Ishikawa (cell line): Measurements from ENCODE around the gene IFNK.

Source experiments
- CEBPB ChIP-seq: IDR thresholded peaks from 2 replicates; pipeline ENCODE4 v1.6.1; 2012
- CREB1 ChIP-seq: IDR thresholded peaks from 2 replicates; pipeline ENCODE4 v1.6.1; 2012; ENCODE audit warnings: low read depth
- EGR1 ChIP-seq: IDR thresholded peaks from 2 replicates; pipeline ENCODE4 v1.6.1; 2012
- EP300 ChIP-seq: IDR thresholded peaks from 2 replicates; pipeline ENCODE4 v1.6.1; 2012; ENCODE audit warnings: borderline replicate concordance
- FOXM1 ChIP-seq: IDR thresholded peaks from 2 replicates; pipeline ENCODE4 v1.6.1; 2012; ENCODE audit warnings: low read depth, borderline replicate concordance
- NFIC ChIP-seq: IDR thresholded peaks from 2 replicates; pipeline ENCODE4 v1.6.1; 2012
- RAD21 ChIP-seq: IDR thresholded peaks from 2 replicates; pipeline ENCODE4 v1.6.1; 2012; ENCODE audit warnings: low read depth
- TAF1 ChIP-seq: IDR thresholded peaks from 2 replicates; pipeline ENCODE4 v1.6.1; 2012; ENCODE audit warnings: low read depth, mild to moderate bottlenecking
- TCF12 ChIP-seq: IDR thresholded peaks from 2 replicates; pipeline ENCODE4 v1.6.1; 2012; ENCODE audit warnings: low read depth
- TEAD4 ChIP-seq: IDR thresholded peaks from 2 replicates; pipeline ENCODE4 v1.6.1; 2012
- YY1 ChIP-seq: IDR thresholded peaks from 2 replicates; pipeline ENCODE4 v1.6.1; 2012; ENCODE audit warnings: low read depth
- ZBTB7A ChIP-seq: IDR thresholded peaks from 2 replicates; pipeline ENCODE4 v1.6.1; 2012; ENCODE audit warnings: low read depth
- TF ChIP-seq, protein P1 (sequence below): IDR thresholded peaks from 2 replicates; pipeline ENCODE4 v1.6.1; 2012; ENCODE audit warnings: low read depth, mild to moderate bottlenecking
- TF ChIP-seq, protein P2 (sequence below): IDR thresholded peaks from 2 replicates; pipeline ENCODE4 v1.6.1; 2012
- TF ChIP-seq, protein P3 (sequence below): IDR thresholded peaks from 2 replicates; pipeline ENCODE4 v1.6.1; 2012

The IFNK gene

DNA sequence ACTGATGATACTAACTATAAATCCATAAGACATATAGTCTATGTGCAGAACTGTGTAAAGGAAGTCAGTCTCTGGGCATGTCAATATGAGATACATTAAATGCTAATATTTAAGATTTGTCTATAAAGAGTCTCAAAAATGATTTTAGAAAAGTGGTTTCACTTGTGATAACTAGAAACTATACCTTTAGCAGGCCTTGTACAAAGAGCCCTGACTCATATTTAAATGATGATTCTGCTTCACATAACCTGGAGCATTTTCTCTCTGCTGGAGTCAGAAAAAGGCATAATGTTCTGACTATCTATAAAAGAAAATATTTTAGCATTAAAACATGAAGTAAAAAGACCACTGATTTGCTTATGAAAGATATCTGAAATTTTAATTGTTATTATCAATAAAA, 34.2 kb downstream of the IFNK start:
- TF ChIP-seq ZBTB7A (no peak), EP300 (no peak), TAF1 (no peak), EGR1 (no peak), CEBPB (no peak), FOXM1 (no peak), CREB1 (no peak), TCF12 (no peak), TEAD4 (no peak), NFIC (no peak), YY1 (no peak), RAD21 (no peak)
- TF ChIP-seq, protein P1, sequence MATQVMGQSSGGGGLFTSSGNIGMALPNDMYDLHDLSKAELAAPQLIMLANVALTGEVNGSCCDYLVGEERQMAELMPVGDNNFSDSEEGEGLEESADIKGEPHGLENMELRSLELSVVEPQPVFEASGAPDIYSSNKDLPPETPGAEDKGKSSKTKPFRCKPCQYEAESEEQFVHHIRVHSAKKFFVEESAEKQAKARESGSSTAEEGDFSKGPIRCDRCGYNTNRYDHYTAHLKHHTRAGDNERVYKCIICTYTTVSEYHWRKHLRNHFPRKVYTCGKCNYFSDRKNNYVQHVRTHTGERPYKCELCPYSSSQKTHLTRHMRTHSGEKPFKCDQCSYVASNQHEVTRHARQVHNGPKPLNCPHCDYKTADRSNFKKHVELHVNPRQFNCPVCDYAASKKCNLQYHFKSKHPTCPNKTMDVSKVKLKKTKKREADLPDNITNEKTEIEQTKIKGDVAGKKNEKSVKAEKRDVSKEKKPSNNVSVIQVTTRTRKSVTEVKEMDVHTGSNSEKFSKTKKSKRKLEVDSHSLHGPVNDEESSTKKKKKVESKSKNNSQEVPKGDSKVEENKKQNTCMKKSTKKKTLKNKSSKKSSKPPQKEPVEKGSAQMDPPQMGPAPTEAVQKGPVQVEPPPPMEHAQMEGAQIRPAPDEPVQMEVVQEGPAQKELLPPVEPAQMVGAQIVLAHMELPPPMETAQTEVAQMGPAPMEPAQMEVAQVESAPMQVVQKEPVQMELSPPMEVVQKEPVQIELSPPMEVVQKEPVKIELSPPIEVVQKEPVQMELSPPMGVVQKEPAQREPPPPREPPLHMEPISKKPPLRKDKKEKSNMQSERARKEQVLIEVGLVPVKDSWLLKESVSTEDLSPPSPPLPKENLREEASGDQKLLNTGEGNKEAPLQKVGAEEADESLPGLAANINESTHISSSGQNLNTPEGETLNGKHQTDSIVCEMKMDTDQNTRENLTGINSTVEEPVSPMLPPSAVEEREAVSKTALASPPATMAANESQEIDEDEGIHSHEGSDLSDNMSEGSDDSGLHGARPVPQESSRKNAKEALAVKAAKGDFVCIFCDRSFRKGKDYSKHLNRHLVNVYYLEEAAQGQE, result no peak
- TF ChIP-seq, protein P2, sequence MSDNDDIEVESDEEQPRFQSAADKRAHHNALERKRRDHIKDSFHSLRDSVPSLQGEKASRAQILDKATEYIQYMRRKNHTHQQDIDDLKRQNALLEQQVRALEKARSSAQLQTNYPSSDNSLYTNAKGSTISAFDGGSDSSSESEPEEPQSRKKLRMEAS, result no peak

DNA sequence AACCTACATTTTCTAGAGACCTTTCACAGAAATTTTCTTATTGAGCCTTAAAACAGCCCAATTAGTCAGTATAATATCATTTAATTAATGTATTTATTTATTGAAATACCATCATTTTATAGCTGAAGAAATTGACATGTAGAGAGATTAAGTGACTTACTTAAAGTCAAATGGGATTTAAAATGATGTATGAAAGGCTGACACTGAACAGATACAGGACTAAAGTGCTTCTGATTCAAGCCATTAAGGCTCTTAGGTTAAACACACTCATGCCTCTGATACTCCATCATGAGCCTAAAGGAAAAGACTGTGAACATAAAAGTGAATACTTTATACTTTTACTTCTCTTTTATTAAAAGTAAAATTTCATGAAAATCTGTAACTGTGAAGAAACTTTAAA, 36.4 kb downstream of the IFNK start:
- TF ChIP-seq NFIC (no peak), EGR1 (no peak), FOXM1 (no peak), YY1 (no peak), CREB1 (no peak), CEBPB (no peak), ZBTB7A (no peak), TAF1 (no peak), EP300 (no peak), TCF12 (no peak), TEAD4 (no peak), RAD21 (no peak)
- TF ChIP-seq, protein P3, sequence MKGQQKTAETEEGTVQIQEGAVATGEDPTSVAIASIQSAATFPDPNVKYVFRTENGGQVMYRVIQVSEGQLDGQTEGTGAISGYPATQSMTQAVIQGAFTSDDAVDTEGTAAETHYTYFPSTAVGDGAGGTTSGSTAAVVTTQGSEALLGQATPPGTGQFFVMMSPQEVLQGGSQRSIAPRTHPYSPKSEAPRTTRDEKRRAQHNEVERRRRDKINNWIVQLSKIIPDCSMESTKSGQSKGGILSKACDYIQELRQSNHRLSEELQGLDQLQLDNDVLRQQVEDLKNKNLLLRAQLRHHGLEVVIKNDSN, result no peak
- TF ChIP-seq, protein P1, result no peak
- TF ChIP-seq, protein P2, result no peak

DNA sequence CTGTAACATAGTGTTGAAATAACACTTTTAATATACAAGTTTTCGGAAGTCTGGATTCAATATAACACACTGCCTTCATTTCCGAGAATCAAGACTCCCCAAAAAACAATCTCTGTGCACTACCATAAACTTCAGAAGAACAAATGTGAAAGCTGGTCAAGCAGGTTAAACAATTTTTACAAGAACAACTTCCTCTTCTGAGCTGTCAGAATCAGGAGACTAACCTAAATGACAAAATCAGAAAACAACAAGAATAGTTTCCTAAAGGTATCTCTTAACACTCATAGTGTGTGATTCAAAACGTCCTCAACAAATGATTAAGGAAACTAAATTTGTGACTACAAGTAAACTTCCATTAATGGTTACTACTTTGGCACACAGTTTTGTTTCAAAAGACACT, 37.6 kb downstream of the IFNK start:
- no peak for TF ChIP-seq CEBPB
- no peak for TF ChIP-seq NFIC
- TF ChIP-seq, protein P1, result no peak
- no peak for TF ChIP-seq TAF1
- no peak for TF ChIP-seq ZBTB7A
- no peak for TF ChIP-seq TCF12
- TF ChIP-seq, protein P3, result no peak
- TF ChIP-seq TEAD4, result no peak
- TF ChIP-seq EP300, result no peak
- TF ChIP-seq RAD21, result no peak
- TF ChIP-seq, protein P2, result no peak
- TF ChIP-seq CREB1, result no peak
- no peak for TF ChIP-seq FOXM1
- no peak for TF ChIP-seq EGR1

DNA sequence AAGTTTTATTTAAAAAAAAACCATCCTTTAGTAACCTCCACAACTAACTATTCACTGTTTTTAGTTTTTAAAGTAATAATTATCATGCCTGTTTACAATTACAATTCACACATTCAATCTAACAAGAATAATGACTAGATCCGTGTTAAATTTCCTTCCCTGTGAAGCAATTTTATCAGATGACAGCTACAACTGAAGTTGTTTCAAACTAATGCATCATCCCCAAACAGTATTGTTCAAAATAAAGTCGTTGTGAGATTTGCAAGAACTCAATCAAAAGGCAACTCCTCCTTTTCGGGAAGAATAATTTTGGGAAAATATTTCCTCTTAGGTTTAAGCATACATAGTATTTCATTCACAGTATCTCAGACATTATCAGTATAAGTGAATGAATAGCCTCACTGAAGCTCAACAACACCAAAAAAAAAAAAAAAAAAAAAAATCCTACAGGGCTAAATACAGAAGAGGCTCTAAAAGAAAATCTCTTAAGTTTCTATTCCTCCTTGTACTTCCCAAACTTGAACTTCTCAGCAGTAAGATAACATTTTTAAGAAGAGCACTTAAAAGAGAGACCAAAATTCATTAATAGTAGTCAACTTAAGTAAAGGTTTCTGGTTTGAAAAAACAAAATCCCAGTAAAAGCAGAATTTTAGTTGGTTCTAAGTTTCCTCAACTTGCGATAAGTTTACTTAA, 39.8 kb downstream of the IFNK start:
- no peak for TF ChIP-seq TAF1
- no peak for TF ChIP-seq TEAD4
- TF ChIP-seq, protein P2, result no peak
- no peak for TF ChIP-seq EGR1
- no peak for TF ChIP-seq NFIC
- TF ChIP-seq, protein P1, result no peak
